Keratinocyte (primary cell): ENCODE measurements around the gene PTMA. TPM values are rescaled to one million over a fixed set of nuclear protein-coding genes. Genes with fewer than 3 reads are reported as not detected.

ENCODE experiments used
- DNase-seq: peaks from one replicate; pipeline ENCODE4 v3.0.0-alpha.2; 2011; ENCODE audit warnings: low read depth, missing footprints, low spot score
- FAIRE-seq: peaks from 2 replicates; lab custom pipeline; 2011; peaks lifted over from hg19 to GRCh38; lab: Jason Lieb, UNC
- H2AFZ ChIP-seq: 2 replicates; pipeline ENCODE4 v1.6.0; 2012; ENCODE audit warnings: low read length, control low read depth, inconsistent platforms; ENCODE audit not compliant: control insufficient read depth
- H3K27ac ChIP-seq: 2 replicates; pipeline ENCODE4 v1.5.1; 2011; ENCODE audit warnings: low read length; ENCODE audit not compliant: control insufficient read depth, insufficient read depth
- H3K27me3 ChIP-seq: 3 replicates; pipeline ENCODE4 v1.6.0; 2011; ENCODE audit warnings: low read length; ENCODE audit not compliant: control insufficient read depth, insufficient read depth; ENCODE audit errors: extremely low read depth
- H3K36me3 ChIP-seq, 2 experiments: 2 replicates in 1 of 2; 3 replicates in 1 of 2; pipeline ENCODE4 v1.5.1; 2011; ENCODE audit warnings: low read length in 2 of 2, mild to moderate bottlenecking in 1 of 2; ENCODE audit not compliant: control insufficient read depth in 2 of 2, insufficient read depth in 2 of 2; ENCODE audit errors: extremely low read depth in 1 of 2
- H3K4me1 ChIP-seq: 3 replicates; pipeline ENCODE4 v1.5.1; 2011; ENCODE audit warnings: low read length; ENCODE audit not compliant: control insufficient read depth, insufficient read depth; ENCODE audit errors: extremely low read depth
- H3K4me2 ChIP-seq: 3 replicates; pipeline ENCODE4 v1.6.0; 2011; ENCODE audit warnings: low read depth, low read length; ENCODE audit not compliant: control insufficient read depth, insufficient read depth; ENCODE audit errors: extremely low read depth
- H3K4me3 ChIP-seq, 3 experiments: fragments of 200-600 bp in 1 of 3; sonication (generic) in 1 of 3; 2 replicates in 2 of 3; 3 replicates in 1 of 3; pipeline ENCODE4 v1.5.1; 2011 to 2016; ENCODE audit warnings: low read length in 3 of 3, mild to moderate bottlenecking in 3 of 3, control low read depth in 2 of 3, inconsistent platforms in 1 of 3, low read depth in 1 of 3, mixed read lengths in 1 of 3, mixed run types in 1 of 3, moderate library complexity in 1 of 3; ENCODE audit not compliant: control insufficient read depth in 2 of 3, insufficient read depth in 2 of 3; ENCODE audit errors: extremely low read depth in 1 of 3
- H3K79me2 ChIP-seq: 2 replicates; pipeline ENCODE4 v1.6.0; 2012; ENCODE audit warnings: low read length; ENCODE audit not compliant: control insufficient read depth, insufficient read depth
- H3K9ac ChIP-seq: 3 replicates; pipeline ENCODE4 v1.6.0; 2011; ENCODE audit warnings: low read length; ENCODE audit not compliant: control insufficient read depth, insufficient read depth; ENCODE audit errors: extremely low read depth
- H3K9me1 ChIP-seq: 3 replicates; pipeline ENCODE4 v1.6.0; 2011; ENCODE audit warnings: low read length; ENCODE audit not compliant: control insufficient read depth, insufficient read depth; ENCODE audit errors: extremely low read depth
- H3K9me3 ChIP-seq: 2 replicates; pipeline ENCODE4 v1.5.1; 2012; ENCODE audit warnings: low read depth, low read length; ENCODE audit not compliant: control insufficient read depth
- H4K20me1 ChIP-seq: 3 replicates; pipeline ENCODE4 v1.6.0; 2011; ENCODE audit warnings: low read length; ENCODE audit not compliant: control insufficient read depth, insufficient read depth; ENCODE audit errors: extremely low read depth
- CTCF ChIP-seq, 3 experiments: IDR thresholded peaks in 1 of 3; conservative IDR thresholded peaks in 1 of 3; optimal IDR thresholded peaks in 1 of 3; 2 replicates in 2 of 3; 3 replicates in 1 of 3; pipeline versions ENCODE3 to v1.5.1; 2011; ENCODE audit warnings: low read length in 3 of 3, mild to moderate bottlenecking in 3 of 3, moderate library complexity in 2 of 3, control low read depth in 1 of 3, inconsistent platforms in 1 of 3; ENCODE audit not compliant: insufficient read depth in 2 of 3; ENCODE audit errors: extremely low read depth in 1 of 3
- EZH2 ChIP-seq: IDR thresholded peaks from one replicate; pipeline ENCODE4 v1.6.1; 2012; ENCODE audit warnings: inconsistent platforms, mild to moderate bottlenecking, low read length, moderate library complexity
- dilution Hi-C: fragments of 300-500 bp; cut with MboI; formaldehyde crosslinking; loops from one replicate; pipeline ENCODE4 v1.7.0; 2020; ENCODE audit warnings: low sequenced_read_pairs; ENCODE audit not compliant: extremely low pct_ligation_motif_present
- polyA plus RNA-seq, 5 experiments: library from polyadenylated mRNA; depleted of rRNA in 3 of 5; stranded (reverse) in 3 of 5; stranded (forward) in 1 of 5; unstranded in 1 of 5; fragments of >200 nt; gene quantifications; 1 replicate in 1 of 5; 2 replicates in 3 of 5; 3 replicates in 1 of 5; pipeline versions ENCODE4 v1.2.1 to v1.2.3, GENCODE V29; 2011 to 2012; ENCODE audit warnings: missing spikeins in 2 of 5, low read depth in 1 of 5, low replicate concordance in 1 of 5

Gene PTMA
- polyA plus RNA-seq, 1 donor (not counting 4 experiments of a cell fraction or from before 2014, with no cell fraction given), result 598 TPM

DNA sequence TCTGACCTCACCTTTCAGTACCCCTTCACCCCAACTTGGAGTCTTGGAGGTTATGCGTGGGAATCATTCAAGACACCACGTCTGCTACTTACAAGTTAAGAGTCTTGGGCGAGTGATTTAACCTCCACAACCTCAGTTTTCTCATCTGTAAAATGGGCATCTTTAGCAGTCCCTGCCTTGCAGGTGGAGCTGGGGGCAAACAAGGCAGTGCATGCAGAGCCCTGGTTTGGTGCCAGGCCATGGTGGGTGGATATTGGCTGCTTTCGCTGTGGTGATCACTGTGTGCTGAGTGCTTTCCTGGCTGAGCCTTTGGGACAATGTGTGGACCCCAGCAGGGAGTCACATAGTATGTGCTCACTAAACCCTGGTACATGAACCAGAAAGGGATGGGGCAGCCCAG, 20.4 kb upstream of the PTMA start:
- H3K27me3 ChIP-seq, result no peaks in the 10 kb centered on the region
- H3K4me3 ChIP-seq, result no peak overlapping the region
- no peaks in the 10 kb centered on the region for H4K20me1 ChIP-seq
- H3K9ac ChIP-seq, result no peak overlapping the region
- H3K36me3 ChIP-seq, result no peaks in the 10 kb centered on the region
- H3K9me3 ChIP-seq, result no peaks in the 10 kb centered on the region
- H3K4me1 ChIP-seq, result no peaks in the 10 kb centered on the region
- dilution Hi-C loops, result no loop called here
- no peak overlapping the region for H2AFZ ChIP-seq
- TF ChIP-seq EZH2 (no peak), CTCF (optimal IDR thresholded peaks at IDR 0.05 in 1 of 3, IDR thresholded peaks at IDR 0.05 in 1 of 3, conservative IDR thresholded peaks at IDR 0.05 in 1 of 3; ENCODE audit: extremely low read depth in 1 of 3, insufficient read depth in 2 of 3, low read length in 3 of 3) (no peak)
- DNase-seq, result no peak
- FAIRE-seq, result no peak
- no peaks in the 10 kb centered on the region for H3K79me2 ChIP-seq
- no peak overlapping the region for H3K4me2 ChIP-seq
- H3K27ac ChIP-seq, result no peak overlapping the region
- no peaks in the 10 kb centered on the region for H3K9me1 ChIP-seq

DNA sequence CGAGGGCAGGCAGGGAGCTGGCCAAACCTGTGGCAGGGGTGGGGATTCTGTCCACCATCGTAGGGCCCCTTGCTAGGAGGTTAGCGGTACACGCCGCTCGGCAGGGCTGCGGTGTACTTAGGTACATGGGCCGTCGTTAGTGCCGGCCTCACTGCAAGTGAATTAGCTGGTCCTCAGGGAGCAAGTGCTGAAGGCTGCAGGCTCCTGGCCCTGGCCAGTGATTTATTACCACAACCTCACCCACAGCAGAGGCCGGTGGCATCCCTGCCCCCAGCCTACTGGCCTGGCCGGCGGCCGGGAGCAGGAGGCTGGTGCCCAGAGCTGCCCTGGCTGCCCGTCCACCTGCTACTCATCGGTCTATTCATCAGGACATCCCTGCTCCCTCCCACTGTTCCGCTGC, 19.6 kb upstream of the PTMA start:
- Histone ChIP-seq H3K4me3 (no peak overlapping the region), H2AFZ (no peak overlapping the region), H3K27ac (no peak overlapping the region), H3K79me2 (no peaks in the 10 kb centered on the region), H3K4me1 (no peaks in the 10 kb centered on the region), H3K9ac (no peak overlapping the region), H3K9me3 (no peaks in the 10 kb centered on the region), H3K27me3 (no peaks in the 10 kb centered on the region), H4K20me1 (no peaks in the 10 kb centered on the region), H3K4me2 (no peak overlapping the region), H3K9me1 (no peaks in the 10 kb centered on the region), H3K36me3 (no peaks in the 10 kb centered on the region)
- TF ChIP-seq CTCF (optimal IDR thresholded peaks at IDR 0.05 in 1 of 3, IDR thresholded peaks at IDR 0.05 in 1 of 3, conservative IDR thresholded peaks at IDR 0.05 in 1 of 3; ENCODE audit: extremely low read depth in 1 of 3, insufficient read depth in 2 of 3, low read length in 3 of 3) (no peak), EZH2 (no peak)
- DNase-seq (no peak), FAIRE-seq (no peak)
- dilution Hi-C loops, result no loop called here
